ENCODE measurements around the gene AOPEP. TPM values are rescaled to one million over a fixed set of nuclear protein-coding genes. Genes with fewer than 3 reads are reported as not detected.

AOPEP gene
- polyA plus RNA-seq, 1 donor from 2014 or later: 10.0 TPM

- Histone ChIP-seq H2AFZ (ENCODE audit: low read depth, low read length) (no peak overlapping the region), H3K9ac (ENCODE audit: low read length) (no peak overlapping the region), H3K9me3 (ENCODE audit: low read length) (no peaks in the 10 kb centered on the region), H3K4me3 (ENCODE audit: low read length) (no peak overlapping the region), H3K36me3 (ENCODE audit: insufficient read depth, low read length) (no peaks in the 10 kb centered on the region), H4K20me1 (ENCODE audit: insufficient read depth) (no peaks in the 10 kb centered on the region), H3K79me2 (replicated peaks; ENCODE audit: insufficient read depth, low read length) (no peaks in the 10 kb centered on the region), H3K9me2 (ENCODE audit: insufficient read depth, low read length) (no peaks in the 10 kb centered on the region), H3K27ac (ENCODE audit: low read length) (no peak overlapping the region), H3K4me2 (ENCODE audit: low read length) (no peak overlapping the region), H3K27me3 (ENCODE audit: insufficient read depth, low read depth, low read length) (peaks cover 3% of the 10 kb centered on the region), H3F3A (ENCODE audit: insufficient read depth, low read length, poor library complexity, severe bottlenecking) (no peaks in the 10 kb centered on the region)
- TF ChIP-seq CTCF (IDR thresholded peaks at IDR 0.05; ENCODE audit: poor library complexity, severe bottlenecking): no peak
- TF ChIP-seq EZH2 (IDR thresholded peaks at IDR 0.05; ENCODE audit: borderline replicate concordance, insufficient read depth, low read length, poor library complexity, severe bottlenecking): no peak
Measured at GRCh38 chr9:95010431-95010838, 283.9 kb downstream of the AOPEP start.

- Histone ChIP-seq H3K27ac (ENCODE audit: low read length) (no peak overlapping the region), H3K36me3 (ENCODE audit: insufficient read depth, low read length) (no peaks in the 10 kb centered on the region), H3K4me3 (ENCODE audit: low read length) (no peak overlapping the region), H3K4me2 (ENCODE audit: low read length) (no peak overlapping the region), H3K9me3 (ENCODE audit: low read length) (no peaks in the 10 kb centered on the region), H3K79me2 (replicated peaks; ENCODE audit: insufficient read depth, low read length) (no peaks in the 10 kb centered on the region), H2AFZ (ENCODE audit: low read depth, low read length) (no peak overlapping the region), H4K20me1 (ENCODE audit: insufficient read depth) (no peaks in the 10 kb centered on the region), H3F3A (ENCODE audit: insufficient read depth, low read length, poor library complexity, severe bottlenecking) (no peaks in the 10 kb centered on the region), H3K9me2 (ENCODE audit: insufficient read depth, low read length) (no peaks in the 10 kb centered on the region), H3K9ac (ENCODE audit: low read length) (no peak overlapping the region), H3K27me3 (ENCODE audit: insufficient read depth, low read depth, low read length) (no peaks in the 10 kb centered on the region)
- TF ChIP-seq TAF1 (IDR thresholded peaks at IDR 0.05; ENCODE audit: low read depth) (no peak), SMC3 (conservative IDR thresholded peaks at IDR 0.05; ENCODE audit: poor library complexity) (no peak), POLR2AphosphoS5 (IDR thresholded peaks at IDR 0.05) (no peak), EZH2 (IDR thresholded peaks at IDR 0.05; ENCODE audit: borderline replicate concordance, insufficient read depth, low read length, poor library complexity, severe bottlenecking) (no peak), REST (IDR thresholded peaks at IDR 0.05; ENCODE audit: borderline replicate concordance) (no peak), MXI1 (conservative IDR thresholded peaks at IDR 0.05; ENCODE audit: poor library complexity, severe bottlenecking) (no peak), RAD21 (conservative IDR thresholded peaks at IDR 0.05) (no peak), EP300 (conservative IDR thresholded peaks at IDR 0.05; ENCODE audit: poor library complexity, severe bottlenecking) (no peak), CTCF (IDR thresholded peaks at IDR 0.05; ENCODE audit: poor library complexity, severe bottlenecking) (no peak)
Measured at GRCh38 chr9:95012035-95012708, 285.7 kb downstream of the AOPEP start.
